Measurements from ENCODE around the gene EYS.

The EYS gene

DNA sequence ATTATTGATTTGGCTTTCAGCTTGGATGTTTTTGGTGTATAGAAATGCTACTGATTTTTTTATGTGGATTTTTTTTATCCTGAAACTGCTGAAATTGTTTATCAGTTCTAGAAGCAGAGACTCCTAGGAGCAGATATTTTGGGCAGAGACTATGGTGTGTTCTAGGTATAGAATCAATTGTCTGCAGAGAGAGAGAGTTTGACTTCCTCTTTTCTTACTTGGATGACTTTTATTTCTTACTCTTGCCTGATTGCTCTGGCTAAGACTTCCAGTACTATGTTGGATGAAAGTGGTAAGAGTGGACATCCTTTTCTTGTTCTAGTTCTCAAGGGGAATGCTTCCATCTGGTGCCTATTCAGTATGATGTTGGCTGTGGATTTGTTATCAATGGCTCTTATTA lies 1700.8 kb downstream of the EYS start:
- Histone ChIP-seq H3K27ac (ENCODE audit: poor library complexity, severe bottlenecking) (no peak overlapping the region), H3K4me3 (ENCODE audit: severe bottlenecking) (no peak overlapping the region), H3K4me1 (ENCODE audit: insufficient read depth, poor library complexity, severe bottlenecking) (no peaks in the 10 kb centered on the region)

DNA sequence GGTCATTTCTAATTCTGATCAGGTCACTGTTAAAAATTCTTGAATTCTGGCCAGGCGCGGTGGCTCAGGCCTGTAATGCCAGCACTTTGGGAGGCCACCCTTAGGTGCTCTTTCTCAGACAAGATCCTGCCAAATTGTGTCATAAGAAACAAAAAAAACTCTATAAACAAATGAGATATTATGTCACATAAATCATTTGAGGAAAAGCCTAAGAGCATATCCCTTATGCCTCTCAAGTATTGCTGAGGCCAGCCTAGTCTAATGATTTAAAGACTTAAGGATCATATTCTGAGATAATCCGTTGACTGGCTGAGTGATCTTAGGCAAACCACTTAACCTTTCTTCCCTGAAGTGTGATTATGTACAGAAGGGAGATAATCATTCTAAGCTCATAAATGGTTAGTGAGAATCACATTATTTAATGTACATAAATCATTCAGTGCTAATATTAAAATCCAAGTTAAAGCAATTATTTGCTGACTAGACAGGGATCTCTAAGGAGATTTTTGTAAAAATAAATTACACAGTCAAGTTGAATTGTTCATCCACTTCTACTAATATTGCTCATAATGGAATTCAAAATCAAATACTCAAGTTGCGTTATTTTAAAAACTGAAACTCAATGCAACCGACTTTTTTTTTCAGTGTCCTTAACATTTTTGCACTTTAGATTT lies 1706.1 kb downstream of the EYS start:
- Histone ChIP-seq H3K4me1 (ENCODE audit: insufficient read depth, poor library complexity, severe bottlenecking) (no peaks in the 10 kb centered on the region), H3K4me3 (ENCODE audit: severe bottlenecking) (no peak overlapping the region), H3K9me3 (ENCODE audit: severe bottlenecking) (no peaks in the 10 kb centered on the region), H3K36me3 (ENCODE audit: low read depth) (no peaks in the 10 kb centered on the region), H3K27me3 (ENCODE audit: insufficient read depth, poor library complexity, severe bottlenecking) (no peaks in the 10 kb centered on the region), H3K27ac (ENCODE audit: poor library complexity, severe bottlenecking) (no peak overlapping the region)
- DNase-seq (ENCODE audit: low spot score) = no peak
- TF ChIP-seq, protein P1, sequence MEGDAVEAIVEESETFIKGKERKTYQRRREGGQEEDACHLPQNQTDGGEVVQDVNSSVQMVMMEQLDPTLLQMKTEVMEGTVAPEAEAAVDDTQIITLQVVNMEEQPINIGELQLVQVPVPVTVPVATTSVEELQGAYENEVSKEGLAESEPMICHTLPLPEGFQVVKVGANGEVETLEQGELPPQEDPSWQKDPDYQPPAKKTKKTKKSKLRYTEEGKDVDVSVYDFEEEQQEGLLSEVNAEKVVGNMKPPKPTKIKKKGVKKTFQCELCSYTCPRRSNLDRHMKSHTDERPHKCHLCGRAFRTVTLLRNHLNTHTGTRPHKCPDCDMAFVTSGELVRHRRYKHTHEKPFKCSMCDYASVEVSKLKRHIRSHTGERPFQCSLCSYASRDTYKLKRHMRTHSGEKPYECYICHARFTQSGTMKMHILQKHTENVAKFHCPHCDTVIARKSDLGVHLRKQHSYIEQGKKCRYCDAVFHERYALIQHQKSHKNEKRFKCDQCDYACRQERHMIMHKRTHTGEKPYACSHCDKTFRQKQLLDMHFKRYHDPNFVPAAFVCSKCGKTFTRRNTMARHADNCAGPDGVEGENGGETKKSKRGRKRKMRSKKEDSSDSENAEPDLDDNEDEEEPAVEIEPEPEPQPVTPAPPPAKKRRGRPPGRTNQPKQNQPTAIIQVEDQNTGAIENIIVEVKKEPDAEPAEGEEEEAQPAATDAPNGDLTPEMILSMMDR (IDR thresholded peaks at IDR 0.05; ENCODE audit: poor library complexity, severe bottlenecking) = no peak
- ATAC-seq (ENCODE audit: low read depth) = no peak

More for the DNA sequence above, 1700.8 kb downstream of the EYS start:
- no peaks in the 10 kb centered on the region for H3K27me3 ChIP-seq (ENCODE audit: insufficient read depth, poor library complexity, severe bottlenecking)
- ATAC-seq (ENCODE audit: low read depth) = no peak
- no peaks in the 10 kb centered on the region for H3K36me3 ChIP-seq (ENCODE audit: low read depth)
- TF ChIP-seq, protein P1 (IDR thresholded peaks at IDR 0.05; ENCODE audit: poor library complexity, severe bottlenecking) = no peak
- no peaks in the 10 kb centered on the region for H3K9me3 ChIP-seq (ENCODE audit: severe bottlenecking)
- no peak for DNase-seq (ENCODE audit: low spot score)

DNA sequence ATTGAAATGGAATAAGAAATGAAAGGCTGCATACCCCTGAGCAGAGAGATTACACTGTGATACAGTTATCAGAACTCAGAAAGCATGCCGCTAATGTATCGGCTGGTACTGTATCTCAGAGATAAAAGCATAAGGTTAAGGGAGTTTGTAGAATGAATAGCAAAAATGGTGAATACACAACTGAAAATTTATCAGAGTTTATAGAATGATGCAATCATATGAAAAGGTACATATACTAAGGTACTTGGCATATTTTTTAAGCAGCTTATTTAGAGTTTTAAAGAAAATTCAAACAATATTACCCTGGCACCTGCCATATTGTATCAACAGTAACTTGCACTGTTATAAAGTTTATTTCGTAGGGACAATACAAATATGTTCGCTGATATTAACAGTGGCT lies 1707.4 kb downstream of the EYS start:
- DNase-seq (ENCODE audit: low spot score) = no peak
- no peaks in the 10 kb centered on the region for H3K9me3 ChIP-seq (ENCODE audit: severe bottlenecking)
- H3K36me3 ChIP-seq (ENCODE audit: low read depth) = no peaks in the 10 kb centered on the region
- ATAC-seq (ENCODE audit: low read depth) = no peak
- TF ChIP-seq, protein P1 (IDR thresholded peaks at IDR 0.05; ENCODE audit: poor library complexity, severe bottlenecking) = no peak
- no peaks in the 10 kb centered on the region for H3K27me3 ChIP-seq (ENCODE audit: insufficient read depth, poor library complexity, severe bottlenecking)
- H3K4me3 ChIP-seq (ENCODE audit: severe bottlenecking) = no peak overlapping the region
- H3K4me1 ChIP-seq (ENCODE audit: insufficient read depth, poor library complexity, severe bottlenecking) = no peaks in the 10 kb centered on the region
- H3K27ac ChIP-seq (ENCODE audit: poor library complexity, severe bottlenecking) = no peak overlapping the region

DNA sequence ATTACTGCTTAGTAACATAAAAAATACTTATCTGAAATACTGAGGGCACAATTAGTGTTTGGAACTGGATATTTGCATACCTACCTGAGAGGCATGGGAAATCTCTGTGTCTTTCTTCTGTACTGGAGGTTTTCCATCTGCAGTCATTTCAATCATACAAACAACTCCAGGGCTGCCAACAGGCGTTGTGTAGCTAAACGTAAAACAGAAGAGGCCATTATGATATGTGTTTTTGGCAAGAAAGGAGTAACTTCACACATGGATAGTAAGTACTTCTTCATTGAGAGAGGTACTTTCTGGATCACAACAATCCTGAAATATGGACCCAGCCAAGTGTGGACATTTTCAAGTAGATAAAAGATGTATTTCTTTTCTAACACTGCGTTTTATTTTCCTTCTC lies 1708.0 kb downstream of the EYS start:
- H3K4me3 ChIP-seq (ENCODE audit: severe bottlenecking) = no peak overlapping the region
- no peaks in the 10 kb centered on the region for H3K27me3 ChIP-seq (ENCODE audit: insufficient read depth, poor library complexity, severe bottlenecking)
- ATAC-seq (ENCODE audit: low read depth) = no peak

DNA sequence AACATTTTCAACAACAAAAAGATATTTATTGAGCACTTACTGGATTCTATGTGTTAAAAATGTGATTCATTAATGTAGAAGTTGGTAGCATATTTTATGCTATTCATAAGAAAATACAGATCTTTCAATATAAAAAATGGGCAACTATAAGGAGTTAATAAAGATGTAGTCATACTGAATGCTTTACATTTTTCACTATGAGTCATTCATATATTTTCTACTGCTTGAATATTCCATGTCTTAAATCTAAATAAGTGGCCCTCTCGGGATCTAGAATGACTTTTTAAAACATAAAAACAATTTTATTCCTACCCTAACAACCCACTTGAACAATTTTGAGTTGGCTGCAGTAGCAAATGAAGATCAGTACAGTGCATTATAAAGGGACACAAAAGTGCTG lies 1709.3 kb downstream of the EYS start:
- Histone ChIP-seq H3K9me3 (ENCODE audit: severe bottlenecking) (no peaks in the 10 kb centered on the region), H3K27me3 (ENCODE audit: insufficient read depth, poor library complexity, severe bottlenecking) (no peaks in the 10 kb centered on the region), H3K27ac (ENCODE audit: poor library complexity, severe bottlenecking) (no peak overlapping the region), H3K4me3 (ENCODE audit: severe bottlenecking) (no peak overlapping the region), H3K36me3 (ENCODE audit: low read depth) (no peaks in the 10 kb centered on the region), H3K4me1 (ENCODE audit: insufficient read depth, poor library complexity, severe bottlenecking) (no peaks in the 10 kb centered on the region)
- TF ChIP-seq, protein P1 (IDR thresholded peaks at IDR 0.05; ENCODE audit: poor library complexity, severe bottlenecking) = no peak
- ATAC-seq (ENCODE audit: low read depth) = no peak; the same call in 2 of the 3 replicates
- no peak for DNase-seq (ENCODE audit: low spot score)

More for the DNA sequence above, 1708.0 kb downstream of the EYS start:
- TF ChIP-seq, protein P1 (IDR thresholded peaks at IDR 0.05; ENCODE audit: poor library complexity, severe bottlenecking) = no peak
- no peaks in the 10 kb centered on the region for H3K9me3 ChIP-seq (ENCODE audit: severe bottlenecking)
- DNase-seq (ENCODE audit: low spot score) = no peak
- no peaks in the 10 kb centered on the region for H3K36me3 ChIP-seq (ENCODE audit: low read depth)
- H3K27ac ChIP-seq (ENCODE audit: poor library complexity, severe bottlenecking) = no peak overlapping the region
- H3K4me1 ChIP-seq (ENCODE audit: insufficient read depth, poor library complexity, severe bottlenecking) = no peaks in the 10 kb centered on the region

All from RWPE2 (cell line).